GOT3 (cell line): ENCODE data around the gene PTPRK.
"Not testable (repeated sequence)": the region's sequence is repeated elsewhere in the genome, so short reads cannot be mapped to it uniquely, and the experiment has no call there.

ENCODE experiments used
- DNase-seq: peaks from one replicate; lab custom pipeline; 2025; ENCODE audit warnings: mixed read lengths; lab: John Stamatoyannopoulos, UW

The PTPRK gene

DNA sequence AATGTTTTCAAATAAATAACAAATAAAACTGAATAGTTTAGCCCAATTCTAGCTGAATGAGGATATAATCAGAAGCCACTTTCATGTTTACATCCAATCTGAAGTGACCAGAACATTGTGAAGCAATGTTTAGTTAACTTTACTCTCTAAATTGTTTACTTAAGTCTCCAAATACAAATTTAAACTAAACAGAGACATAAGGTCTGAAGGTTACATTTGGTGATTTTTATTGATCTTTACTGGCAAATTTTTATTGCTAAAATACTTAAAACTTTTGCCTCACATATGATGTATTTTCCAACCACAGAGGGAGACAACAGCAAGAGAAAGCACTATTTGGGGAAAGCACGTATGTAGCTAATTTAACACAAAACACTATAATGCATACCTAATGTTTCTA, 512.7 kb downstream of the PTPRK start:
- no peak for DNase-seq

DNA sequence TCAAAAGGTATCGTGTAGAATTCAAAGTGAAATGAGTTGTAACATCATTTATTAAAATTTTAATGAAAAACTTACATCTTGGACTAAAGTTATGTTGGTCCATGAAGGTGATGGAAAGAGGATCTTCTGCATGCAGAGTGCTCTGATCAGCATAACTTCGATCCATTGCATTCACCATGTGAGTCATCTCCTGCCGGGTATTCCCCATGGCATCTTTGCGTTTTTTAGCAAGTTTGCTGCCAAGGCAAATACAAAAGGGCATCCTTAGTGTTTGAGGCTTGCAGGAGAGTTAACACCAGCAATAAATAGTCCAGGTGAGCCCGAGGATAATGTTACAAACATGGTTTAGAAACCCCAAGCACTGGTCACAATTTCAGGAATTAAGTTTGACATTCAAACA, 515.4 kb downstream of the PTPRK start:
- DNase-seq, result no peak

DNA sequence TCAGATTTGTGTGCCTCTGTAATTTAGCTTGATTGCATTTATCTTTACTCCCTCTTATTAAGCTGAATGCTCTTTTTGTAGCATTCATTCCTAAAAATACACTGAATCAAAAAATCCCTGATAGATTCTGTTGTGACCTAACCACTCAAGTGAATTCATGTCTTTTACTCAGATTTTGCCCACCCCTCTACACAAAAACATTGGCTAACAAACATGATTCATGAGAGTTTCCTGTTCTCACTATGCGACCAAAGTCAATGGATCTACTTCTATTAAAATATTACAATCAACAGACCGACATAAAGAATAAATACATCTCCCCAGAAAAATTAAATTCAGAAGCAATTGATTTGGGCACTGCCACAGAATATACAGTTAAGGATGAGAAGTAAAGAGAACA, 520.0 kb downstream of the PTPRK start:
- no peak for DNase-seq

DNA sequence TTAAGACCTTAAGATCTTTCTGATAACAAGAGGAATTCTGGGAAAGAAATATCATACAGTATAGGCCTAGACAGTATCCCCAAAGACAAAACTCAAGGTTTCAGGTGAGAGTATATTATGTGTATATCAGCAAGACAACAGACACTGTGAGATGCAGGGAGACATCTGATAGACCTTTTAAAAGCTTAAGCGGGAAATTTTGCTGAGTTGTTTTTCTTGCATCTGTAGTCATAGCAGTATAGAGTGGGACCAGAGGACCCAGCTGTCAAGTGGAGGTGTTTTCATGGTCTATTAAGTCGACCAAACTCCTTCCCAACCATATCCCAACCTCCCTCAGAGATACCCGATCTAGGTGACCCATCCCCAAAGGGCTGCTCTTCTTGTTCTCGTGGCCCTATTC, 521.4 kb downstream of the PTPRK start:
- DNase-seq, result no peak

DNA sequence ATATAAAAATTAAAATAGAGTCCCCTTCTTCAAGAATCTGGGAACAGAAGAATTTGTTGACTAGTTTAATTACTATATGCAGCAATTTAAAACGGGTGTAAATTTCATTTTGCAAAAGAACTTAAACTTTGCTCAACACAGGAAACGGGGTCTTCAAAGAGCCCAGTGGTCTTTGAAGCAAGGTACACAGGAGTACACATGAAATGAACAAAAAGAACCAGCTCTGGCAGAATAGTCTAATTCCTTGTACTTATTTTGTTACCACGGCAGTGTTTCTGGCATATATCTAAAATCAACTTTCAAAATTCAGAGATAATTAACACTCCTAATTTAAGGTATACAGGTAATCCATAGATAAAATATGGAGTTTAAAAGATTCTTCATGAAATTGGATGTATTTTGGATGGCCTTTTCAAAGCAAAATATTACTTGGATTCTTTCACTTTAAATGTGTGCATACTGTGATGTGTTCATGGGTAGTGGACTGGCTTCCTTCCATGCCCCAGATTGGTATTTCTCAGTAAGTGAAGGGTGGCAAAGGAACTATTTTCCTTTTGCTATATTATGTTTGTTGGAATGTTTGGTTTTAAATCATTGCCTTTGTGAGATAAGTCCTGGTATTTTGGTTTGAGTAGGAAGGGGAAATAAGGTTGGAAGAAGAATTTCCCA, 522.8 kb downstream of the PTPRK start:
- no peak for DNase-seq

DNA sequence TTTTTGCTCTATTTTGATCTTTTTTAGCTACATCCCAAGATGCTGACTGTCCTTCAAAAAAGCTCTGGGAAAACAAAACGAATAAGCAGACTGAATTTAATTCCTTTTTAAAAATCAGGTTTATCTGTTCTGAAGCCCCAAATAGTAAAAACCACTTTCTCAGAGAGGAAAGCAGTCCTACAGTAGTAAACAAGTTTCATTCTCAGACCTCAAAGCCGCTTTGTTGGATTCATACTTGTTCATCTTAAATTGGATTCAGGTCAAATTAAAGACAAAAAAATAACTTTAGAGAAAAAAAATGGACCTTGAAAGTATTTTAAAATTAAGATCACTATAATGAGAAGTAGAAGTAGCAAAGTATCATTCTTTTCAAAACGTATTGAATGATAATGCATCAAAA, 523.5 kb downstream of the PTPRK start:
- no peak for DNase-seq

DNA sequence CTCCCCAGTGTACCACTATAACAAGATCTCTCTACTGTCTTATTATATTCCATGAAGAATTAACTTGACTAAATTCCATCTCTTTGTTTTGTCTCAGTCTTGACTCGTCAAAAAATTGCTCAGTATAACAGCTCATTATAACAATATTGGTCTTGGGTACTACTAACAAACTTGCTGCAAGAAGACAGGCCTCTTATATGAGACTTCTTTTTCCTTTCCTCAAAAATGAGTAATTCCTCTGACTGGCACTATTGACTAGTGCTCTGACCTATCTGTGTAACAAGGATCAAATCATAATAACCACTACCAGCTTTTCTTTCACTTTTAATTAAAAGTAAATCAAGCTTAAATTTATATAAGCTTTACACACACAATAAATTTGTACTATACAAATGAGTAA, 528.3 kb downstream of the PTPRK start:
- DNase-seq, result no peak

DNA sequence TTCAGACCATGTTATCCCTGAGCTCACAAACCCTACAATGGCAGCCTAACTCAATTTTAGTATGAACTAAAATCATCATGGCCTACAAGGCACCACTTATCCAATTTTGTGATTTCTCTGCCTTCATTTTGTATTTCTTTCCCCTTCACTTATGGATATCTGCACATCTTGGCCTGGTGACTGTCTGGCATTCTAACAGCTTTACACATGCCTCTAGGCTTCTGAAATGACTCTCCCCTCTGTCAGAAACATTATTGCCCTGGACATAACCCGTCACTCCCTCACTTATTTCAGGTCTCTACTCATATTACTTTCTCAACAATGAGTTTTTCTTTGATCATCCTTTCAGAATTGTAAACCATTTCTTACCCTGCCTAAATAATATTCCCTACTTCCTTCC, 530.3 kb downstream of the PTPRK start:
- DNase-seq, result no peak

DNA sequence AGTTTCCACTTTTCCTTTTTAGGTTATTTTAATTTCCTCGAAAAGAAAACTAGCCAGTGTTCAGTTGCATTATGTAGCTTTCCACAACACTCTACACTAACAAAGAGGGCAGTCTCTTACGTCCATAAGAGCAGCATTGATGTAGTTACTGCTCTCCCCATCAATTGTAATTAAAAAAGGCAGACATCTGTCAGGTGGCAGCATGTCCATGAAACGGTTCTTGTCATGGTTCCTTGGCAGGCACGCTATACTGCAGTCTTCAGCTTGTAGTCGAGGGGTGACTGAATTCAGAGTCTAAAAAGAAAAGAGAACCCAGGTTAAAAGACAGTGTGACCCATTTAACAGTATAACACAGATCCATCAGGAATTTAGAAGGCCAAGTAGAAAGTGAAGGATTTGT, 539.4 kb downstream of the PTPRK start:
- no peak for DNase-seq

DNA sequence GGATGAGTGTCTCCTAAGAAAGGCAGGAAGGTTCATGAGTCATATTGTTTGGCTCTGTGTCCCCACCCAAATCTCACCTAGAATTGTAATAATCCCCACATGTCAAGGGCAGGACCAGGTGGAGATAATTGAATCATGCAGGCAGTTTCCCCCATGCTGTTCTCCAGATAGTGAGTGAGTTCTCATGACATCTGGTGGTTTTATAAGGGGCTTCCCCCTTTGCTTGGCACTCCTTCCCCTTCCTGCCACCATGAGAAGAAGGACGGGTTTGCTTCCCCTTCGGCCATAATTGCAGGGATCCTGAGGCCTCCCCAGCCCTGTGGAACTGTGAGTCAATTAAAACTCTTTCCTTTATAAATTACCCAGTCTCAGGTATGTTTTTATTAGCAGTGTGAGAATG, 542.2 kb downstream of the PTPRK start:
- not testable (repeated sequence) for DNase-seq

DNA sequence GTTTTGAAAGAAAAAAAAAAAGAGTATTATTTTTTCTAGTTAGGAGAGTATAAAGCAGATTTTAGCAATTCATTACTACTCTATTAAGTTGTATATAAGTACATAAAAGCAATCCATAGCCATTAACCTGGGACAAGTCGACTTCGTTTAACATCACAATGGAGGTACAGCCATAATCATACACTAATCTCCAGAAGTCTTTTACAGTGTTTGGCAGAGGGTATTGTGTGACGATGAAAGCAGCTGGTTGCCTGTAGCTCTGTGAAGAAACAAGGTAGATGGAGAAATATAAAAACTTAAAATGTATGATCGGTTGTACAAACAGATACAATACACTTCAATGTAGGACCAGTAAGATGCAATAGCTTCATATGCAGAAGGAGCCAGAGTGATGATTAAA, 543.6 kb downstream of the PTPRK start:
- no peak for DNase-seq

DNA sequence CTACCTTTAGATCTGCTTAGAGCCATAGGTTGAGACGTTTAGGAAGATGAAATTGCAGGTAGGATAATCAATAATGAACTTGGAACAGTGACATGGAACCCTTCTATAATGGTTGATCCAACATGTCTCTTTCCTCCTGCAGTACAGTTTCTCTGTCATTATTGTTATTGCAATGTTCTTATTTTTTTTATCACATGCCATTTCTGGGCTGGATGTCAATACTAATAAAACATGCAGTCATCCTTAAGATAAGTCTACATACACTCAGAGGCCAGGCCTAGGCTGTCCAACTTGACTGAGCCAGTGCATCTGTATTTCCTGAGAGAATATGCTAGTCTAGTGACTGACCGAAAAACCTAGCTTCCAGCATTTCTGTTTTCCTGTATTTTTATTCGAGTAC, 544.3 kb downstream of the PTPRK start:
- no peak for DNase-seq

DNA sequence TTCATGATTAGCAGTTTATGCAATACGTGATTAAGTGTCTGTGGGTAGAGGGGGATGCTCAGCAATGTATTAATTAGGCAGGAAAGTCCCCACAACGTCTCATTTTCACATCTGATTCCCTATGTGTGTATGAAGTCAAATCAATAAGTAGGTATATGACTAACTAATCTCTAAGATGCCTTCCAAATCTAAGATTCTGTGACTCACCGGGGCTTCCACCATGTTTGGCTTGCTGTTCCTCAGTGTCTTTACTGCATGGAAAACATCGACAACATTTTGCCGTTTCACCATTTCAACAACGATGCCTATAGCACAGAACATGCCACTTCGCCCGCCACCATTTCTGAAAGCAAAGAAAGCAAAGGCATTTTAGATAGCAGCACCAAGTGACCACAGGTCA, 547.6 kb downstream of the PTPRK start:
- no peak for DNase-seq

DNA sequence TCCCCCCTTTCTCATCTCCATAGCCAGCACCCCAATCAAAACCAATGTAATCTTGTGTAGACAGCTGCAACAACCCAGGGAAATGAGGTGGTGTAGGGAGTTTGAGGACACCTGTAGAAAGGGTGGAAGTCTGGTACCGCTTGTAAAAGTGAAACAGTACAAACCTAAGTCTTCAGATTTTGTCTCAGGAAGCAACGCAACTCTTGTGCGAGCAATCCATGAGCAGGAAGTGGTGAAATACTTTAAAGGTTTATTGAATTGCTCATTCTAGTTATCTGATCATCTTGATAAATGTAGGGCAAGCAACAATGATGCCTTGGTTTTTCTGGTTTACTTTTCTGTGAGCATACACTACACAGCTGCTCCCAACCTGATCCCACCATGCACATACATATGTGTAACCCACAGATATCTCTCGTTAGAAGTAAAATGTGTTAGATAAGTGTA, 548.4 kb downstream of the PTPRK start:
- no peak for DNase-seq

DNA sequence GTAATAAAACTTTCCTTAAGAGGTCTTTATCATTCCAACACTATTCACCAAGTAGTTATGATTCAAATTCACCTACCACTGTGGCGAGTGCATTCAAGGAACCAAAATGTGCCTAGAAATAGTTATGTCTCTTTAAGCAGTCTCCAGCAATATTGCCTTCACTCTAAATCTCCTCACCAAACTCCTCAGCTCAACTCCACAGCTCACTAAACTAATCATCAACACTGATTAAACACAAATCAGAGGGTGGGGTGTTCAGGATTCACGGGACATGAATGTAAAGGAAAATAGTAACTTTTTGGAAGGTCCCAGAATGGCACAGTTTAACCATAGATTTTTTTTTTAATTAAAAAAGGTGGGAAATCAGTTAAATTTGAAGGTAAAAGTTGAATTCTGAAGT, 549.0 kb downstream of the PTPRK start:
- no peak for DNase-seq

DNA sequence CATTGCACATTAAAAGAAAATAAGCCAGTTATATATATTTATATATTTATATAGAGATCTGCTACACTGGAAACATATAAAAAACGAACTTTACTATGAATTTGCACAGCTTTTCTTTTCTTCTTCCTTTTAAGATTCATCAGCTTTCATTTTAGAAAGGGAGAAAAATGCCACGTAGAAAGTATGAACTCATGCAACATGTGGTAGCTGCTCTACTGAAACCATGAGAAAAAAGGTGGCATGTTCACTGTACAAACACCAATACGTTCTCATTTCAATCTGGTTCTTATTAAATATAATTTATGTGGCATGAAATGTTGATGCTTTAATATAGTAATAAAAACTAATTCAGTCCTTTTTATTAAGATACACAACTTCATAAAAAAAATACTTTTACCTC, 550.7 kb downstream of the PTPRK start:
- DNase-seq, result no peak

DNA sequence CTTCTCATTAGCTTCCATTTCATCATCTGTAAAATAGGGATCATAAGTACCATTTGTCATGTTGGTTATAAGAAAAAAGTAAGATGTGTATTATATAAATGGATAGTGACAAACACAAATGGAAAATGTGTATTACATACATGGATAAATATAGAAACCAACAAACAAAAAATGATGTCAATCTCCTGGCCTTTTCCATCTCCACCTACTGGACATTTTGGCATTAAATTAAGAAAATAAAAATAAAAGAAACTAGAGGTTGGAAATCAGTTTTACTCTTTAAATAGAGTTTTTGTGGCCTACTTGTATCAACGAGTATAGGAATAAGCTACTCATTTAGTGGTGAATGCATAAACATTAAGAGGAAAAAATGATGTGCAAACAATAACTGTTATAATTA, 552.0 kb downstream of the PTPRK start:
- no peak for DNase-seq

DNA sequence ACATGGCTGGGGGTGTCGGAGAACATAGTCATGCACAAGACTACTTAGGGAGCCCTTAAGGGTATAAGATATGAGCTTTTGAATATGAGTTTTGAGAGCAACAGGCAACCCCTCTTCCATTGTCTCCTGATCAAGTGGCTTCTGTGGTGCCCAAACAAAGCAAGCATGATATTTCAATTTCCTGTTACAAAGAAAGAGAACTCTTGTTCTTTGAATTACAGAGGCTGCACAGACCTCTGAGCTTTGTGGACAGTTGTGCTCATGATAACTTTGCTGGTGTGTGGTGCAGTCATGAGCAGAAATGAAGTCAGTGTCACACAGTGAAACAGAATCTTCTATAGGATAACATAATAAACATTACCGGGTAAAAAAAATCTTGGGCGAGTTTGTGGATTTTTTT, 552.7 kb downstream of the PTPRK start:
- no peak for DNase-seq

DNA sequence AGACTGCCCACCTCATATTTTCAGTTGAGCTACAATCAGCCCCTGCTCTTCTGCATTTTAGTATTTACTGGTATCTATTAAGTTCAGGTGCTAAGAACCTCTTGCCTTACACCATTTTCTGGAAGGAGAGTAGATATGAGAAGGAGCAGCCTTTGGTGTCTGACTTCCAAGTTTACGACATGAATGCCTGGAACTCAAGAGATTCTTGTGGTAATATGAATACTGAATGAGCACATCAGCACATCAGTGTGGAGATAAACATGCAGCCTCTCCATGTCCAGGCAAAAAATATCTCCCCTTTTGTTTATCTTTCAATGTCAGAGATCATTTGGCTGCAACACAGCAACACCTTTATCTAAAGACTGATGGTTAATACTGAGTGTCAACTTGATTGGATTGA, 553.8 kb downstream of the PTPRK start:
- no peak for DNase-seq

DNA sequence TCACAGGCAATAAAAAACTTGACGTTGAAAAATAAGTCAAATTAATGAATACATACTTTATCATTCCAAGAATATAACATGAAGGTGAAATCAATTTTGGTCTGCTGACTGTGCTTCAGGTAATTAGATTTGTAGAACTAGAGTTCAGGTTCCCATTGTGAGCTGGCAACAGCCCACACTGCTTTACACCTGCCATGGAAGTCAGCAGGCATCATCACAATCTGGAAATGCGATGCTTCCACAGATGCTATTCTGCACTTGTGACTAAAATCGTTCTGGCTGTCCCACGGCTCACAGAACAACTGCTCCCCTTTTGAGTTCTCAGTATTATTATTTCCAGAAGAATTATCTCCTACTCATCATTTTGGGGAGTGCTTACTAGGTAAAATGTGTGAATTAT, 556.9 kb downstream of the PTPRK start:
- DNase-seq, result no peak

DNA sequence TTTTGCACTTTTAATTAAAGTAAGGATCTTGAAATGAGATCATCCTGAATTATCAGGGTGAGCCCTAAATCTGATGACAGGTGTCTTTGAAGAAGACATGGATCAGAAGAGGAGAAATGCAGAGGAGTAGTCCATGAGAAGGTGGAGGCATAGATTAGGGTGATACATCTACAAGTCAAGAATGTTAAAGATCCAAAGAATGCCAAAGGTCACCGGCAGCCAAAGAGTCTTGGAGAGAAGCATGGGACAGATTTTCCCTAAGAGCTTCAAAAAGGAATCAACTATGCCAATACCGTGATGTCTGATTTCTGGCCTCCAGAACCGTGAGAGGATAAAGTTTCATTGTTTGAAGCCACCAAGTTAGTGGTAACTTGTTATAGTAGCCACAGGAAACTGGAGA, 560.5 kb downstream of the PTPRK start:
- no peak for DNase-seq

DNA sequence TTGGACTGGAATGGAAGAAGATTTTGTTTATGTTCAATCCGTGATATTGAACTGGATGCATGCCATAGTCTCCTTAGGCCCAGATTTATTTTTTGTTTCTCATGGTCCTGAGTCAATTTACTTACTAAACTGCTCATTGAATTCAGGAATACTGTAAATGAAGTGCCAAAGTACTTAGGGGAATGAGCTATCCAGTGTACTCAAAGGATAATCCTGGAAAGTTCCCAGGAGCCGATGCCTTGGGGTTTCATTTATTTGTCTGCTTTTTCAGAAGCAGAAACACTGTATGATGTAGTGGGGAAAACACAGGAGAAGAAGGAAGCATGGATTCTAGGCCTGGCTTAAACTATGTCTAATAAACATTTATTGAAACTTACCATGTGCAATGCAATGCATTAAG, 563.4 kb downstream of the PTPRK start:
- DNase-seq, result no peak

DNA sequence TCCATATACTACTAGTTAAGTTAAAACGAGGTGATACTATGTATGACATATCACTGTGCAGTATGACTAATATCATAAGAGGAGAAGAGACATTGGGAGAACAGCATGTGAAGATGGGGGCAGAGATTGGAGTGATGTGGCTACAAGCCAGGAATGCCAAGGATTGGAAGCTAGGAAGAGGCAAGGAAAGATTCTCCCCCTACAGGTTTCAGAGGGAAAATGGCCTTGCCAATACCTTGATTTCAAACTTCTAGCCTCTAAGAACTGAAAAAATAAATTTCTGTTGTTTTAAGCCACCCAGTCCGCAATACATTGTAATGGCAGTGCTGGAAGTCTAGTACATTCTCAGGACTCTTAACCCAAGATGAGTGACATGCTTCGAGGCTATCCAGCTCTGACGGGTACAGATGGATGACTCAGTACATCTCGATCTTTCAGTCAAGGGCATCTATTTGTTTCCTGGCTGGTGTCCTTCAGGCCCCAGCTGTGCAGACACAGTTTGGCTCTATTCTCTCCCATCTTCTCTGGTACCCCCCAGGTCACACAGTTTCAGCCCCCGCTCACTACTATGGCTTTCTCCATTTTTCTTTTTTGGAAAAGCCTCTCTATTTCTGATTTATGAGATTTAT, 564.0 kb downstream of the PTPRK start:
- no peak for DNase-seq

DNA sequence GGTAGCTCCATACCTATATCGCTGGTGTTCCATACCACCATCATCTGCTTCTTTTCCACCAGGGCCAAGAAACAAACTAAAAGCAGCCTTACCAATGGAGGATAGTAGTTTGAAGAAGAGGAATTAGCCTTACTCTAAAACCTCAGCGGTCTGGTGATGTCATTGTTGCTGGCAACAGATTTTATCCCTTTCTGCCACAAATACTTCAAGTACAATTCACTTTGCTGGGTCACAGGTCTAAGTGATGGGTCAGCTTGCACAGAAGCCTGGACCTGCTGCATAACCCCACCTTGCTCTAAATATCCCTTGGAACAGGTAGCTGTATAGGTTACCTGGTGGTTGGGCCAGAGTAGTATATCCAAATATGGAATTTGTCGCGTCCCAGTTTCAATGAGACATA, 566.3 kb downstream of the PTPRK start:
- DNase-seq, result no peak
